Measurements from ENCODE around the gene NLGN4X.

GRCh38 chrX:5916945-5917344 is 311.7 kb downstream of the NLGN4X start:
- TF ChIP-seq POLR2AphosphoS5 (IDR thresholded peaks at IDR 0.05; ENCODE audit: insufficient read depth, low read depth, low read length) (no peak), POLR2A (IDR thresholded peaks at IDR 0.05; ENCODE audit: low read depth, low read length) (no peak), JUN (IDR thresholded peaks at IDR 0.05; ENCODE audit: borderline replicate concordance, insufficient read depth, insufficient read length, low read depth) (no peak), MYC (IDR thresholded peaks at IDR 0.05; ENCODE audit: low read depth, low read length) (no peak), EZH2 (IDR thresholded peaks at IDR 0.05; ENCODE audit: borderline replicate concordance, low read depth, low read length, severe bottlenecking) (no peak), MAX (IDR thresholded peaks at IDR 0.05; ENCODE audit: insufficient read depth, insufficient read length) (no peak)
- TF ChIP-seq, protein P1, sequence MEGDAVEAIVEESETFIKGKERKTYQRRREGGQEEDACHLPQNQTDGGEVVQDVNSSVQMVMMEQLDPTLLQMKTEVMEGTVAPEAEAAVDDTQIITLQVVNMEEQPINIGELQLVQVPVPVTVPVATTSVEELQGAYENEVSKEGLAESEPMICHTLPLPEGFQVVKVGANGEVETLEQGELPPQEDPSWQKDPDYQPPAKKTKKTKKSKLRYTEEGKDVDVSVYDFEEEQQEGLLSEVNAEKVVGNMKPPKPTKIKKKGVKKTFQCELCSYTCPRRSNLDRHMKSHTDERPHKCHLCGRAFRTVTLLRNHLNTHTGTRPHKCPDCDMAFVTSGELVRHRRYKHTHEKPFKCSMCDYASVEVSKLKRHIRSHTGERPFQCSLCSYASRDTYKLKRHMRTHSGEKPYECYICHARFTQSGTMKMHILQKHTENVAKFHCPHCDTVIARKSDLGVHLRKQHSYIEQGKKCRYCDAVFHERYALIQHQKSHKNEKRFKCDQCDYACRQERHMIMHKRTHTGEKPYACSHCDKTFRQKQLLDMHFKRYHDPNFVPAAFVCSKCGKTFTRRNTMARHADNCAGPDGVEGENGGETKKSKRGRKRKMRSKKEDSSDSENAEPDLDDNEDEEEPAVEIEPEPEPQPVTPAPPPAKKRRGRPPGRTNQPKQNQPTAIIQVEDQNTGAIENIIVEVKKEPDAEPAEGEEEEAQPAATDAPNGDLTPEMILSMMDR (IDR thresholded peaks at IDR 0.05; ENCODE audit: extremely low read depth in 1 of 2, insufficient read depth in 1 of 2, low read depth in 1 of 2, low read length in 2 of 2), result no peak

Data from endothelial cell of umbilical vein (primary cell).